Tibial artery (tissue), 4 donors: Measurements from ENCODE around the gene DDX49.

Source experiments
- DNase-seq, 2 donors: peaks; one replicate each; pipeline ENCODE4 v3.0.0-alpha.2; 2019
- H3K27ac ChIP-seq, 2 donors: fragments of 200-600 bp; sonication (generic) in 1 of 2; 1 replicate in 1 of 2; 2 replicates in 1 of 2; pipeline ENCODE4 v1.5.1; 2018 to 2019; ENCODE audit warnings: mild to moderate bottlenecking in 1 of 2
- H3K27me3 ChIP-seq, 2 donors: fragments of 200-600 bp; sonication (generic) in 1 of 2; one replicate each; pipeline versions ENCODE4 v1.5.1 to v1.6.0; 2016 to 2019
- H3K36me3 ChIP-seq, 3 donors: fragments of 200-600 bp; sonication (generic) in 2 of 3; one replicate each; pipeline ENCODE4 v1.5.1; 2016 to 2019; ENCODE audit warnings: mild to moderate bottlenecking in 2 of 3
- H3K4me1 ChIP-seq, 4 donors: fragments of 200-600 bp; sonication (generic) in 2 of 4; 1 replicate in 3 of 4; 2 replicates in 1 of 4; pipeline ENCODE4 v1.5.1; 2016 to 2019
- H3K4me3 ChIP-seq, 2 donors: fragments of 200-600 bp; sonication (generic) in 1 of 2; 1 replicate in 1 of 2; 2 replicates in 1 of 2; pipeline ENCODE4 v1.5.1; 2018 to 2019; ENCODE audit warnings: mild to moderate bottlenecking in 2 of 2
- H3K9me3 ChIP-seq, 3 donors: fragments of 200-600 bp; sonication (generic) in 1 of 3; one replicate each; pipeline ENCODE4 v1.5.1; 2016 to 2019
- intact Hi-C: fragments of 100-400 bp; cut with DNase I; formaldehyde crosslinking; loops from one replicate; pipeline ENCODE4 v1.15.0; 2023; ENCODE audit warnings: low total_unique reads
- TF ChIP-seq, protein P1 (sequence below), 2 experiments: fragments of 200-600 bp in 1 of 2; fragments of 450-650 bp in 1 of 2; IDR thresholded peaks; one replicate each; pipeline ENCODE4 v1.5.1; 2017 to 2019; ENCODE audit warnings: antibody characterized with exemption in 2 of 2, mild to moderate bottlenecking in 1 of 2, moderate library complexity in 1 of 2

DDX49 gene

GRCh38 chr19:18960370-18960769, 40.9 kb downstream of the DDX49 start:
- Histone ChIP-seq H3K9me3 (no peaks in the 10 kb centered on the region), H3K4me3 (no peak overlapping the region), H3K27me3 (peaks cover 0 to 30% of the 10 kb centered on the region in 2 donors), H3K36me3 (no peaks in the 10 kb centered on the region), H3K4me1 (no peaks in the 10 kb centered on the region), H3K27ac (no peak overlapping the region)
- DNase-seq = no peak
- intact Hi-C loops = no loop called here
- TF ChIP-seq, protein P1, sequence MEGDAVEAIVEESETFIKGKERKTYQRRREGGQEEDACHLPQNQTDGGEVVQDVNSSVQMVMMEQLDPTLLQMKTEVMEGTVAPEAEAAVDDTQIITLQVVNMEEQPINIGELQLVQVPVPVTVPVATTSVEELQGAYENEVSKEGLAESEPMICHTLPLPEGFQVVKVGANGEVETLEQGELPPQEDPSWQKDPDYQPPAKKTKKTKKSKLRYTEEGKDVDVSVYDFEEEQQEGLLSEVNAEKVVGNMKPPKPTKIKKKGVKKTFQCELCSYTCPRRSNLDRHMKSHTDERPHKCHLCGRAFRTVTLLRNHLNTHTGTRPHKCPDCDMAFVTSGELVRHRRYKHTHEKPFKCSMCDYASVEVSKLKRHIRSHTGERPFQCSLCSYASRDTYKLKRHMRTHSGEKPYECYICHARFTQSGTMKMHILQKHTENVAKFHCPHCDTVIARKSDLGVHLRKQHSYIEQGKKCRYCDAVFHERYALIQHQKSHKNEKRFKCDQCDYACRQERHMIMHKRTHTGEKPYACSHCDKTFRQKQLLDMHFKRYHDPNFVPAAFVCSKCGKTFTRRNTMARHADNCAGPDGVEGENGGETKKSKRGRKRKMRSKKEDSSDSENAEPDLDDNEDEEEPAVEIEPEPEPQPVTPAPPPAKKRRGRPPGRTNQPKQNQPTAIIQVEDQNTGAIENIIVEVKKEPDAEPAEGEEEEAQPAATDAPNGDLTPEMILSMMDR (IDR thresholded peaks at IDR 0.05) = no peak

GRCh38 chr19:18961767-18962620, 42.5 kb downstream of the DDX49 start:
- Histone ChIP-seq H3K36me3 (no peaks in the 10 kb centered on the region), H3K4me3 (no peak overlapping the region), H3K4me1 (no peaks in the 10 kb centered on the region), H3K27ac (no peak overlapping the region), H3K27me3 (peaks cover 0 to 30% of the 10 kb centered on the region in 2 donors), H3K9me3 (no peaks in the 10 kb centered on the region)
- TF ChIP-seq, protein P1 (IDR thresholded peaks at IDR 0.05) = no peak
- DNase-seq = no peak
- intact Hi-C loops = no loop called here

- Histone ChIP-seq H3K36me3 (no peaks in the 10 kb centered on the region), H3K9me3 (no peaks in the 10 kb centered on the region), H3K4me3 (no peak overlapping the region), H3K4me1 (peaks cover 0 to under 1% (median 0%) of the 10 kb centered on the region in 4 donors), H3K27me3 (peaks cover 0 to 25% of the 10 kb centered on the region in 2 donors), H3K27ac (no peak overlapping the region)
- TF ChIP-seq, protein P1 (IDR thresholded peaks at IDR 0.05) = no peak
- DNase-seq = no peak
- intact Hi-C loops = no loop called here
These were observed 44.6 kb downstream of the DDX49 start for GRCh38 chr19:18964121-18964520.

- Histone ChIP-seq H3K27ac (no peak overlapping the region), H3K36me3 (no peaks in the 10 kb centered on the region), H3K27me3 (peaks cover 0 to 23% of the 10 kb centered on the region in 2 donors), H3K4me3 (no peak overlapping the region), H3K4me1 (peaks cover 0 to 14% (median 3%) of the 10 kb centered on the region in 4 donors), H3K9me3 (no peaks in the 10 kb centered on the region)
- TF ChIP-seq, protein P1 (IDR thresholded peaks at IDR 0.05) = no peak
- DNase-seq = no peak
- intact Hi-C loops = no loop called here
These were observed 46.8 kb downstream of the DDX49 start for GRCh38 chr19:18966307-18966706.

DNA sequence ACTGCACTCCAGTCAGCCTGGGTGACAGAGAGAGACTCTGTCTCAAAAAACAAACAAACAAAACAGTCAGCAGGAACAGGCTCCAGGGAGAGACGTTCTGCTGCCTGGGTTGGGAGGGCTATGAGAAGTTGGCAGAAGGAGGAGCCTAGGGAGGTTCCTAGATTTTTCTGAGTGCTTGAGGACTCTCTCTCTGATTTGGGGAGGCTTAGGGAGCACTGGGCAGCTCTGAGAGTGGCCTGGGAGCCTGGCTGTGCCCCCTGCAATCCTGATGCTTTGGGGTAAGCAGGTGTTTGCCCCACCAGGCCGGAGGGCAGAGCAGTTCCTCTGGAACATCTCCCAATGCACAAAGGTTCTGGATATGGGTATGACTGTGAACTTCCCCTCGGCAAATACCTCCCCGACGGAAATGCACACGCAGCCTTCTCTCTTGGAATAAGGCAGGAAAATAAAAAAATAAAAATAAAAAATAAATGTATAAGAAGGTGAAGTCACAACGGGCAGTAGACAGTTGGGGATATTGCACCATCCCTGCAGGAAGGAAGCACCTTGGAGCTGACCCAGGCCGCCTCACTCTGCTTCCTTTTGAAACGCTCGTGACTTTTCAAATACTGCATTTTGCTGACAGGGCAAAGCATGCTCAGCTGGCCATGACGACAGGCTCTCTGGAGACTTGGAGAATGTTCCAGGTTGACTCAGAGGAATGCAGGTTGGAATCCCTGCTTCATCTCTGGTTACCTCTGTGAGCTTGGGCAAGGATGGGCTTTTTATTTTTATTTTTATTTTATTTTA, 48.0 kb downstream of the DDX49 start:
- Histone ChIP-seq H3K36me3 (no peaks in the 10 kb centered on the region), H3K27me3 (peaks cover 0 to 10% of the 10 kb centered on the region in 2 donors), H3K4me3 (no peak overlapping the region), H3K9me3 (no peaks in the 10 kb centered on the region), H3K4me1 (peaks cover 0 to 14% (median 4%) of the 10 kb centered on the region in 4 donors), H3K27ac (peak overlapping the region; percentile 21 to 58)
- TF ChIP-seq, protein P1 (IDR thresholded peaks at IDR 0.05) = no peak
- peak; percentile 68 to 79 for DNase-seq
- intact Hi-C loops = no loop called here
